ENCODE results near the gene DOLK. TPM values are rescaled to one million over a fixed set of nuclear protein-coding genes. Genes with fewer than 3 reads are reported as not detected.
A peak's percentile ranks its signal among the peaks of the same experiment; 100 is the strongest.

Gene DOLK
- total RNA-seq, 1 donor from 2014 or later = 9.5 TPM

- DNase-seq = no peak
Measured at GRCh38 chr9:128933731-128934130, 13.7 kb downstream of the DOLK start.

- no peak for DNase-seq
Measured at GRCh38 chr9:128929560-128929959, 17.8 kb downstream of the DOLK start.

- no peak for DNase-seq
Measured at GRCh38 chr9:128928624-128929023, 18.8 kb downstream of the DOLK start.

- peak; percentile 77 for DNase-seq
Measured at GRCh38 chr9:128927731-128928411, 19.5 kb downstream of the DOLK start.

- DNase-seq = no peak
Measured at GRCh38 chr9:128923493-128923883, 23.9 kb downstream of the DOLK start.

GRCh38 chr9:128921881-128922763 lies 25.3 kb downstream of the DOLK start:
- DNase-seq = peak; percentile 91

GRCh38 chr9:128920381-128921058 lies 26.9 kb downstream of the DOLK start, which contains the start of gene PHYHD1:
PHYHD1 (plus strand) TSS chr9:128920982; CDS start chr9:128922324, 1,342 bp downstream.
- peak; percentile 80 for DNase-seq

GRCh38 chr9:128919402-128920089 lies 27.9 kb downstream of the DOLK start:
- peak; percentile 44 for DNase-seq

GRCh38 chr9:128918921-128919320 lies 28.5 kb downstream of the DOLK start:
- DNase-seq = no peak

- peak; percentile 91 for DNase-seq
Measured at GRCh38 chr9:128917151-128917849, 30.1 kb downstream of the DOLK start.

- DNase-seq = no peak
Measured at GRCh38 chr9:128916745-128917144, 30.7 kb downstream of the DOLK start.

GRCh38 chr9:128916204-128916603 lies 31.2 kb downstream of the DOLK start:
- DNase-seq = no peak

- no peak for DNase-seq
Measured at GRCh38 chr9:128913995-128914772, 33.2 kb downstream of the DOLK start.

- DNase-seq = no peak
Measured at GRCh38 chr9:128913048-128913900, 34.1 kb downstream of the DOLK start.

- DNase-seq = no peak
Measured at GRCh38 chr9:128912270-128912853, 35.0 kb downstream of the DOLK start.

GRCh38 chr9:128911529-128912035 lies 35.8 kb downstream of the DOLK start:
- peak; percentile 61 for DNase-seq

- no peak for DNase-seq
Measured at GRCh38 chr9:128910906-128911305, 36.5 kb downstream of the DOLK start.

GRCh38 chr9:128909859-128910258 lies 37.5 kb downstream of the DOLK start:
- DNase-seq = no peak

- no peak for DNase-seq
Measured at GRCh38 chr9:128908372-128908771, 39.0 kb downstream of the DOLK start.
